Ovary (tissue), 9 donors: ENCODE results near the gene PBX1. TPM values are rescaled to one million over a fixed set of nuclear protein-coding genes. Genes with fewer than 3 reads are reported as not detected.

Experiments used
- DNase-seq, 5 donors: peaks; one replicate each; pipeline ENCODE4 v3.0.0-alpha.2; 2019 to 2020
- H3K27ac ChIP-seq, 2 donors: fragments of 200-600 bp; one replicate each; pipeline versions ENCODE4 v1.5.1 to v1.8.0; 2019 to 2022
- H3K27me3 ChIP-seq: fragments of 200-600 bp; one replicate; pipeline ENCODE4 v1.8.0; 2022
- H3K36me3 ChIP-seq: fragments of 200-600 bp; sonication (generic); one replicate; pipeline ENCODE4 v1.5.1; 2019
- H3K4me1 ChIP-seq: one replicate; pipeline ENCODE4 v1.8.1; 2013; ENCODE audit warnings: mild to moderate bottlenecking, moderate library complexity; ENCODE audit not compliant: insufficient read depth
- H3K4me3 ChIP-seq: fragments of 200-600 bp; sonication (generic); one replicate; pipeline ENCODE4 v1.5.1; 2017
- H3K9me3 ChIP-seq, 2 donors: fragments of 200-600 bp in 1 of 2; sonication (generic) in 1 of 2; one replicate each; pipeline versions ENCODE4 v1.5.1 to v1.8.1; 2013 to 2019; ENCODE audit warnings: mild to moderate bottlenecking in 1 of 2, moderate library complexity in 1 of 2
- CTCF ChIP-seq, 3 donors: fragments of 450-650 bp in 2 of 3; fragments of 200-600 bp in 1 of 3; IDR thresholded peaks; one replicate each; pipeline versions ENCODE4 v1.5.1 to v1.8.0; 2016 to 2022; ENCODE audit warnings: antibody characterized with exemption in 3 of 3, mild to moderate bottlenecking in 1 of 3
- EP300 ChIP-seq: sonication (generic); formaldehyde crosslinking; IDR thresholded peaks from one replicate; pipeline ENCODE4 v1.6.1; 2017; ENCODE audit warnings: antibody characterized with exemption
- POLR2A ChIP-seq: fragments of 450-650 bp; IDR thresholded peaks from one replicate; pipeline ENCODE4 v1.6.1; 2017; ENCODE audit warnings: antibody characterized with exemption, mild to moderate bottlenecking, moderate library complexity
- WGBS, 3 donors: extraction: QIAGEN DNeasy Blood & Tissue Kit in 1 of 3; methylation state at CpG; one replicate each; pipeline versions ENCODE4 v1.1.5 to v1.1.7; 2013 to 2017; 5-methylcytosine and 5-hydroxymethylcytosine counted together
- intact Hi-C, 4 donors: fragments of 100-400 bp; cut with DNase I; formaldehyde crosslinking; loops; one replicate each; pipeline versions ENCODE4 v1.11.0 to v1.15.1; 2022 to 2023
- polyA plus RNA-seq, 2 donors: library from polyadenylated mRNA; stranded (reverse); fragments of 200-250 nt in 1 of 2; fragments of 350-450 nt in 1 of 2; fragmentation: Illumina TruSeq in 1 of 2; extraction: RNeasy Lipid Tissue Mini Kit (QIAGEN cat#74804) in 1 of 2; gene quantifications; one replicate each; pipeline ENCODE4 v1.2.3, GENCODE V29; 2013 to 2014
- total RNA-seq, 7 donors: library from RNA; depleted of rRNA in 2 of 7; stranded (reverse); fragments of >200 nt in 2 of 7; fragmentation: NEBNext Ultra II Directional in 3 of 7; extraction: Animal tissue kit (Norgen Biotek cat#: 25700) in 3 of 7; gene quantifications; one replicate each; pipeline versions ENCODE4 v1.1.0 to v1.2.4, GENCODE V29; 2016 to 2023
- donor health status: DM: no; HTN: no; CAD: no; lungs with moderate emphysema.
- donor health status: DM: no; HTN: no; CAD: no.
- donor health status: Bipolar disorder and iron deficiency.
- donor health status: DM: yes; HTN: yes; CAD: no.
- donor health status: DM: no; HTN: no; CAD: no.
- donor health status: DM: yes; HTN: yes; CAD: no.

PBX1 gene
- total and polyA plus RNA-seq, 9 donors: 43.7 to 220 (median 142) TPM

GRCh38 chr1:164765992-164766720, 207.2 kb downstream of the PBX1 start:
- Histone ChIP-seq H3K27ac (peak overlapping the region; percentile 22 to 24), H3K9me3 (no peaks in the 10 kb centered on the region), H3K4me1 (peaks cover 30% of the 10 kb centered on the region), H3K4me3 (no peak overlapping the region), H3K36me3 (no peaks in the 10 kb centered on the region), H3K27me3 (no peaks in the 10 kb centered on the region)
- DNase-seq: no peak
- 55 to 57% (median 56%) methylated on average over 1 of the region's 1 CpG for WGBS, 3 donors
- no peak for TF ChIP-seq EP300
- TF ChIP-seq POLR2A: no peak
- no peak for TF ChIP-seq CTCF (IDR thresholded peaks at IDR 0.05)
- intact Hi-C loops: no loop called here

GRCh38 chr1:164767752-164768402, 208.9 kb downstream of the PBX1 start:
- peak overlapping the region; percentile 11 to 42 for H3K27ac ChIP-seq
- 5 to 24% (median 5%) methylated on average over 3 of the region's 3 CpGs for WGBS, 3 donors
- DNase-seq: no peak

GRCh38 chr1:164768619-164769018, 209.6 kb downstream of the PBX1 start:
- intact Hi-C loops: no loop called here
- Histone ChIP-seq H3K36me3 (no peaks in the 10 kb centered on the region), H3K27me3 (no peaks in the 10 kb centered on the region), H3K27ac (no peak overlapping the region), H3K4me3 (no peak overlapping the region), H3K9me3 (no peaks in the 10 kb centered on the region), H3K4me1 (peaks cover 43% of the 10 kb centered on the region)
- no peak for TF ChIP-seq POLR2A
- TF ChIP-seq EP300: no peak
- TF ChIP-seq CTCF (IDR thresholded peaks at IDR 0.05): no peak
- no peak for DNase-seq
- 80 to 87% (median 86%) methylated on average over 5 of the region's 5 CpGs for WGBS, 3 donors

More at GRCh38 chr1:164767752-164768402, 208.9 kb downstream of the PBX1 start:
- no peak for TF ChIP-seq EP300
- TF ChIP-seq CTCF (IDR thresholded peaks at IDR 0.05): no peak
- TF ChIP-seq POLR2A: no peak
- peaks cover 42% of the 10 kb centered on the region for H3K4me1 ChIP-seq
- H3K36me3 ChIP-seq: no peaks in the 10 kb centered on the region
- intact Hi-C loops: no loop called here
- no peaks in the 10 kb centered on the region for H3K9me3 ChIP-seq
- no peak overlapping the region for H3K4me3 ChIP-seq
- no peaks in the 10 kb centered on the region for H3K27me3 ChIP-seq

- H3K27ac ChIP-seq: no peak overlapping the region
- peaks cover 47% of the 10 kb centered on the region for H3K4me1 ChIP-seq
- no peaks in the 10 kb centered on the region for H3K9me3 ChIP-seq
- no peaks in the 10 kb centered on the region for H3K27me3 ChIP-seq
- TF ChIP-seq CTCF (IDR thresholded peaks at IDR 0.05) (no peak), EP300 (no peak), POLR2A (no peak)
- WGBS, 3 donors: 79 to 95% (median 94%) methylated on average over 2 of the region's 2 CpGs
- intact Hi-C loops: loop anchor here in 1 of 4 donors (10.0 kb wide), 1 partner anchor 135 kb away; no protein-coding TSS in a partner anchor
- no peak for DNase-seq
- no peak overlapping the region for H3K4me3 ChIP-seq
- no peaks in the 10 kb centered on the region for H3K36me3 ChIP-seq
These were observed 210.6 kb downstream of the PBX1 start for GRCh38 chr1:164769486-164770130.
